Suprapubic skin (tissue), 3 donors: ENCODE data around the gene PPP1R1A.

Experiments used
- EP300 ChIP-seq: sonication (generic); formaldehyde crosslinking; IDR thresholded peaks from one replicate; pipeline ENCODE4 v1.6.1; 2017; ENCODE audit warnings: antibody characterized with exemption
- POLR2A ChIP-seq, 2 donors: fragments of 450-650 bp; IDR thresholded peaks; one replicate each; pipeline ENCODE4 v1.6.1; 2017; ENCODE audit warnings: antibody characterized with exemption in 2 of 2, mild to moderate bottlenecking in 2 of 2, moderate library complexity in 2 of 2
- TF ChIP-seq, protein P1 (sequence below), 2 donors: fragments of 200-600 bp in 1 of 2; fragments of 450-650 bp in 1 of 2; sonication (generic) in 1 of 2; IDR thresholded peaks; one replicate each; pipeline ENCODE4 v1.5.1; 2016 to 2019; ENCODE audit warnings: antibody characterized with exemption in 2 of 2, mild to moderate bottlenecking in 1 of 2, moderate library complexity in 1 of 2

DNA sequence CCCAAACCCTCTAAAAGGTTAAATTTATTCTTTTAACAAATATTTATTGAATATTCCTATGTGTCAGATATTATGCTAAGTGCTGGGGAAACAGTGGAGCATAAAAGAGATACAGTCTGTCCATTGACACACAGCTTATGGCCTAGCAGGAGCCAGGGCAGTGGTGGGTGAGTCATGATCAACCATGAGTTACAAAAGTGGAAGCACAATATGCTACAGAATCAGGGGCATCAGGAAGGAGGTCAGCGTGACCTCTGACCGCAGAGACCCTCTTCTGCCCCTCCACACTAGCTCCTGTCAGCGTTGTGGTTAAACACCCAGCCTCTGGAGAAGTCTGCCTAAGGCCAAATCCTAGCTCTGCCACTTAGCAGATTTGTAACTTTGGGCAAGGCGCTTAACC lies 4.7 kb upstream of the PPP1R1A start:
- no peak for TF ChIP-seq POLR2A (IDR thresholded peaks at IDR 0.05)
- TF ChIP-seq, protein P1, sequence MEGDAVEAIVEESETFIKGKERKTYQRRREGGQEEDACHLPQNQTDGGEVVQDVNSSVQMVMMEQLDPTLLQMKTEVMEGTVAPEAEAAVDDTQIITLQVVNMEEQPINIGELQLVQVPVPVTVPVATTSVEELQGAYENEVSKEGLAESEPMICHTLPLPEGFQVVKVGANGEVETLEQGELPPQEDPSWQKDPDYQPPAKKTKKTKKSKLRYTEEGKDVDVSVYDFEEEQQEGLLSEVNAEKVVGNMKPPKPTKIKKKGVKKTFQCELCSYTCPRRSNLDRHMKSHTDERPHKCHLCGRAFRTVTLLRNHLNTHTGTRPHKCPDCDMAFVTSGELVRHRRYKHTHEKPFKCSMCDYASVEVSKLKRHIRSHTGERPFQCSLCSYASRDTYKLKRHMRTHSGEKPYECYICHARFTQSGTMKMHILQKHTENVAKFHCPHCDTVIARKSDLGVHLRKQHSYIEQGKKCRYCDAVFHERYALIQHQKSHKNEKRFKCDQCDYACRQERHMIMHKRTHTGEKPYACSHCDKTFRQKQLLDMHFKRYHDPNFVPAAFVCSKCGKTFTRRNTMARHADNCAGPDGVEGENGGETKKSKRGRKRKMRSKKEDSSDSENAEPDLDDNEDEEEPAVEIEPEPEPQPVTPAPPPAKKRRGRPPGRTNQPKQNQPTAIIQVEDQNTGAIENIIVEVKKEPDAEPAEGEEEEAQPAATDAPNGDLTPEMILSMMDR (IDR thresholded peaks at IDR 0.05): no peak
- no peak for TF ChIP-seq EP300
